ENCODE measurements around the gene SEZ6L.

SEZ6L gene

DNA sequence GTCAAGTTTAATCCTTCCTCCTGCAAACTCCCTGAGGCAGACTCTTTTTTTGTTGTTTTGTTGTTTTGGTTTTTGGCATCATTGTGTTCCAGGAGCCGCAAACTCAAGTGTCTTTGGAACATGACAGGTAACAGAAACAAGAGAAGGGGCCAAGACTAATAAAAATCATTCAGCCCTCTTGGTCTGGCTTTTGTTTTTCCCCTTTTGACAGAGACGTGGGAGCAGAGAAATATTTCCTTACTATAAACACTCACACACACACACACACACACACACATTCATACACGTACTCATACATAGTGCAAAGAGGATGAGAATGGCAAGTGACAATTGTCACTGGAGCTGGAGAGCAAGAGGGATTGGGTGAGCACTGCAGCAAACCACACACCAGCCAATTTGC lies 249.4 kb downstream of the SEZ6L start:
- no peaks in the 10 kb centered on the region for H3K4me1 Mint-ChIP-seq
- H3K36me3 Mint-ChIP-seq = peaks cover 0 to 1% of the 10 kb centered on the region in 2 donors
- peaks cover 0 to under 1% of the 10 kb centered on the region in 2 donors for H3K9me3 Mint-ChIP-seq
- ATAC-seq (replicated peaks) = no peak
- DNase-seq = no peak
- peaks cover 16 to 27% of the 10 kb centered on the region in 2 donors for H3K27me3 Mint-ChIP-seq
- no peak overlapping the region for H3K4me3 Mint-ChIP-seq
- H3K27ac Mint-ChIP-seq = no peak overlapping the region

DNA sequence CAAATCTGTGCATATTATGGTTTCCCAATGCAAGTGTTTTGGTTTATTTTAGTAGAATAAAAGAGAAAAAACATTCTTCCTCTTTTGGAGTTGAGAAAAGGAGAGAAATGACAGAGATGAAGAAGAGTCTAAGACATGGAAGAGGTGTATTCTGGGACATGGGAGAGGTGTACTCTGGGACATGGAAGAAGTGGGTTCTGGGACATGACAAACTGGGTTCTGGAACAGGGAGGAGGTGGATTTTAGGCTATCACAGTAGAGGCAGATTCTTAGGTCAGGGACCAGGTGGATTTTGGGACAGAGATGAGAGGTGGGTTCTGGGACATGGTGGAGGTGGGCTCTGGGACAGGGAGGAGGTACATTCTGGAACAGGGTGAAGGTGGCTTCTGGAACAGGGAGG lies 257.7 kb downstream of the SEZ6L start:
- ATAC-seq (replicated peaks) = no peak

DNA sequence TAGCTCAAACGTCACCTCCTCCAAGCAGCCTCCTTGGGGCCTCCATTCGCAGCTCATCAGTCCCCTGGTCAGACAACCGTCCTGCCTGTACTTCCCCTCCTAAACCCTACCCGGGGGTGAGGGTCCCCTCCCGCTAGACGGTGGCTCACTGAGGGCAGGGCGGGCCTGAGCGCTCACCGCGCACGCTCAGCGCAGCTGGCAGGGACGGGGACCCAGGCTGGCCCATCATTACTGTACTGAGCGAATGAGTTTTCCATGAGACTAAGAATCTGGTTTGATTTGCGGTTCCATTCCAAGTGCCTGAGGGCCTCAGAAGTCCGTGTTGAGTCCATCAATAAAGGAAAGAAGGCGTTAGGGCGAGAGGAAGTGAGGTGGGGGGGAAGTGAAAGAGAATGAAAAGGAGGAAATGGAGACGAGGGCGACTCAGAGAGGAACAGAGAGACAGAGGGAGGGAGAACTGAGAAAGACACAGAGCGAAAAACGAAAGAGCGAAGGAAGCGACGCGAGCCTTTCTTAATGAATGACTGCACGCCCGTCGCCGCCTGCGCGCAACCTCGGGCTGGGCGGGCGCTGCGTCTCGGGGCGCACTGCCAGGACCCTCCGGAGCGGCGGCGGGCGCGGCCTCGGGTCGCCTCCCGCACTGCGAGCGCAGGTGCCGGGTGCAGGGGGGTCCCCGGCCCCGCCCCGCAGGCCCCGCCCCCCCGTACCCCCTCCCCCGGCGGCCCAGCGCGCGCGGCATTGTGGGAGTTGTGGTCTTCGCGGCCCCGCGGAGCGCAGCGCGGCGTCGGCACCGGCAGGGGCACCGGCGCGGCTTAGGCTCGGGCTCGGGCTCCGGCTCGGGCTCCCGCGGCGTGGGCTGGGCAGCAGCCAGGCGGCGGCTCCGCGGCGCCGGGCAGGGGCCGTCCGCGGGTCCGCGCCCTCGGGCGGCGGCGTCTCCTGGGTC lies 259.5 kb downstream of the SEZ6L start, which contains the start of gene ASPHD2:
ASPHD2 (plus strand) TSS at position 746 of the 943 bp plus-strand sequence. CDS start 4,356 bp downstream, outside the sequence.
- H3K27ac Mint-ChIP-seq = peak within 1 kb of the TSS; percentile 96
- DNase-seq = peak; percentile 82

More for the DNA sequence above, 257.7 kb downstream of the SEZ6L start:
- Mint-ChIP-seq H3K27me3 (no peaks in the 10 kb centered on the region), H3K27ac (peak overlapping the region; percentile 91), H3K4me1 (peaks cover 34 to 43% of the 10 kb centered on the region in 2 donors), H3K36me3 (peaks cover 4 to 5% of the 10 kb centered on the region in 2 donors), H3K9me3 (peaks cover 4 to 5% of the 10 kb centered on the region in 2 donors), H3K4me3 (peak overlapping the region; percentile 35 to 69)
- DNase-seq = no peak

DNA sequence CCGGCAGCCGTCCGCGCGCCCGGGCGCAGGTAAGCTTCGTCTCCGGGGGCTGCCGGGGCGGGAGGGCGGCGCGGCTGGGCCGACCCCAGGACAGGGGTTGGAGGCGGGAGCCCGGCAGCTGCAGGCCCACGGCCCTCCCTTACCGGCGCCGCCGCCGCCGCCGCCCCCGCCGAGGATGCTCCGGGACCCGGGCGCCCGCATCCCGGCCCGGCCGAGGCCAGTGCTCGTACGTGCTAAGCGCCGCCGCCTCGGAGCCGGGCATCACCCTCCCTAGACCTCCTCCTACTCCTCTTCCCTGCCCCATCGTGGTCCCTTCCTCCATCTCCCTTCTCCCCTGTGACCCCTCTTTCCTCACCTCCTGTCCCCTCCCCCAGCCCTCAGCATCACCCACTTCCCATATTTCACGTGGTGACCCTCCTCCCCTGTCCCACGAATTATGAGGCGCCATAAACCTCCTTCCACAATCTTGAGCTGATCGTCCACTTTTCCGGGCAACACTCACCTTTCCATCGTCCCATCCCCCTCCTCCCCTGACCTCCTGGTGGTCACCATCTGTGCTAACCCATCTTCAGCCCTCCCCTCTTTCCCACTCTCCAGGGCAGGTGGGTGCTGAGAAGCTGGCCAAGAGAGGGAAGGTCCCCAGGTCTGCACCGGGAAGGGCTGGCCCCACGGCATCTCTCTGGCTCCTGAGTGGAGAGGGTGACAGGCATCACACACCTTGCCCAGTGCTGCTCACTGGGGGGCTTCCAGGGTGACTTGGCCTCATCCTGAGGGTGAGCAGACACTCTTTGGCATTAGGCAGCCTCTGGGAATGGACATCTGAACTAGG lies 260.4 kb downstream of the SEZ6L start:
- Mint-ChIP-seq H3K9me3 (peaks cover 3 to 5% of the 10 kb centered on the region in 2 donors), H3K27me3 (no peaks in the 10 kb centered on the region), H3K4me1 (peaks cover 46 to 63% of the 10 kb centered on the region in 2 donors), H3K27ac (peak overlapping the region; percentile 92), H3K36me3 (peaks cover 12 to 15% of the 10 kb centered on the region in 2 donors), H3K4me3 (peak overlapping the region; percentile 87 to 91)
- peak; percentile 4 for ATAC-seq (replicated peaks)
- DNase-seq = no peak

More for the DNA sequence above, 259.5 kb downstream of the SEZ6L start, which contains the start of gene ASPHD2:
- Mint-ChIP-seq H3K4me1 (peaks cover 45 to 62% of the 10 kb centered on the region in 2 donors), H3K9me3 (peaks cover 3 to 5% of the 10 kb centered on the region in 2 donors), H3K4me3 (peak within 1 kb of the TSS; percentile 87 to 91), H3K36me3 (peaks cover 9 to 11% of the 10 kb centered on the region in 2 donors), H3K27me3 (no peaks in the 10 kb centered on the region)
- peak; percentile 87 to 88 for ATAC-seq (replicated peaks)

DNA sequence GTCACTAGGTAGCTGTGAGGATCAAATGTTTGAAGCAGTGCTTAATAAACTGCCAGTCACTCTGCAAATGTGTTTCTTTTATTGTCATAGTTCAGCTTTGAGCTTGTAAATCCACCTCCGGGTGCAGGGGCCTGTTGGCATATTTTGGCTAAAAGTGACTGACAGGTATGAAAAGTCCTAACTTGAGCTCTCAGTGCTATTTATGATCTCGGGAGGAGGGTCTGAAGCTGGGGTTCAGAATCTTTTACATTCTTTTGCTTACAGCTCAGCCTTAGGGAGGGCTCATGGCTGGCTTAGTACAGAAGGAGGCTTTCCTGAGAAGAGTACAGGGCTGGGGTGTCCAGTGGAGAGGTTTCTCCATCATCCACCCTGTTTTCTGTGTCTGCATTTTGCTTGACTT lies 261.3 kb downstream of the SEZ6L start:
- peak overlapping the region; percentile 92 for H3K27ac Mint-ChIP-seq
- peaks cover 20 to 24% of the 10 kb centered on the region in 2 donors for H3K36me3 Mint-ChIP-seq
- ATAC-seq (replicated peaks) (no peak), DNase-seq (no peak)
- peak overlapping the region; percentile 87 to 91 for H3K4me3 Mint-ChIP-seq
- peaks cover 3 to 5% of the 10 kb centered on the region in 2 donors for H3K9me3 Mint-ChIP-seq
- H3K4me1 Mint-ChIP-seq = peaks cover 51 to 69% of the 10 kb centered on the region in 2 donors
- no peaks in the 10 kb centered on the region for H3K27me3 Mint-ChIP-seq

DNA sequence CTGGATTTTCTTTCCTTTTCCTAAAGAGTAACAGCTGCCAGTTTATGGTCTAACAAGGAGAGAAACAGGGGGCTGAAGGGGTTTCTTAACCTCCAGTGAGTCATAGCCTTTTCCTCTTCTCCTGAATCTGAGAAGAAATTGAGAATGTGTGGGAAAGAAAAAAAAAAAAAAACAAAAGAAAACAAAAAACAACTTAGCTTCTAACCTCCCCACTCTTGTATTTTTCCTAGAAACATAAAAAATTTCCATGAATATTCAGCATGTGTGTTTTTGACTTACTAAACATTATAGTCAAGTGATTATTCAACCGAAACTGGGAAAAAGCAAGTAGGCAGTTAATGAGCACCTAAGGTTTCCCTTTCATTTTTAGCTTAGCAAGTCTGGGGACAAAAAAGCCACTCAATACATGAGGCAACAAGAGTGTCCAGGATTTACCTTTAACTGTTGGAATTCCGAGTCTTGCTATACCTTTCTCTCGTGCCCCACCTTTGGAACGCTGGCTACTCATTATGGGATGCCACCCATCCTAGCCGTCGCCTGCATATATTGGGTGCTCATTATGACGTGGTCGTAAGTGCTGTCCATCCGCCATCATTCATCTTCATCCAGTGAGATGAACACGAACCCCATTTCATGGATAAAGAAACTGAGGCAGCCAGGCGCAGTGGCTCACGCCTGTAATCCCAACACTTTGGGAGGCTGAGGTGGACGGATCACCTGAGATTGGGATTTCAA lies 262.2 kb downstream of the SEZ6L start:
- no peaks in the 10 kb centered on the region for H3K27me3 Mint-ChIP-seq
- ATAC-seq (replicated peaks) (no peak), DNase-seq (no peak)
- H3K4me1 Mint-ChIP-seq = peaks cover 55 to 77% of the 10 kb centered on the region in 2 donors
- peaks cover 3 to 5% of the 10 kb centered on the region in 2 donors for H3K9me3 Mint-ChIP-seq
- peak overlapping the region; percentile 31 for H3K27ac Mint-ChIP-seq
- H3K36me3 Mint-ChIP-seq = peaks cover 27 to 32% of the 10 kb centered on the region in 2 donors
- H3K4me3 Mint-ChIP-seq = peak overlapping the region; percentile 87 to 91

DNA sequence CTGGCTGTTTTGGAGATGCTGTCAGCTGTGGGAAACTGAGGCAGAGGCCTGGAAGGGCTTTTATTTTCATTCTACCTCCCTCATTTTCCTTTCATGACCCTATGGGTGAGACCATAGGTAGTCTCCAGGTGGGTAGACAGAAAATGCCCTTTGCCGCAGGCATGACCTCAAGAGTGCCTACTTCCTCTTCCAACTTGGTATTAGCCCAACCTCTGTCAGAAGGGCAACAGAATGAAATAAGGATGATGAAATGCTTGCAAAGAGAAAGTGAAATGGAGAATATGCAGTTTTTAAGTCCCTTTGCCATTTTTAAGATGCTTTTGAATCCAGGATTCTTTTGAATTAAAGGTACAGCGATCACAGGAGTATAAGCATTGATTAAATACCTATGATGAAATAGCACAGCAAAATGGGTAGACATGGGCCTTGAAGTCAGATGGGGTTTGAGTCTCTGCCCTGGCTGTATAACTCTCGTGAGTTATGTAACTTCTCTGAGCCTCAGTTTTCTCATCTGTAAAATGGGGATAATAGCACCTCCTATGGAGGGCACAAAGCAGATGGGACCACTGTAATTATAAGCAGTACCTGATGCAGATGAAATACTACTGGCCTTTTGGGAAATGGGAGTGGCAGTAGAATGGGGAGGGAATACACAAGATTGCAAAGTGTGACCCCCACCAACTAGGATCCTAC lies 263.5 kb downstream of the SEZ6L start:
- Mint-ChIP-seq H3K27me3 (no peaks in the 10 kb centered on the region), H3K4me3 (peak overlapping the region in 1 of 2 donors; percentile 32), H3K9me3 (no peaks in the 10 kb centered on the region)

More for the DNA sequence above, 263.5 kb downstream of the SEZ6L start:
- ATAC-seq (replicated peaks) (peak; percentile 60 to 64), DNase-seq (peak; percentile 52)
- H3K4me1 Mint-ChIP-seq = peaks cover 50 to 81% of the 10 kb centered on the region in 2 donors
- H3K27ac Mint-ChIP-seq = peak overlapping the region; percentile 32
- H3K36me3 Mint-ChIP-seq = peaks cover 25 to 37% of the 10 kb centered on the region in 2 donors

All from stimulated activated naive B cell treated with anti-CD40 and anti-IgM and Interleukin-4, amounts not matched to agents 10 μg/mL and 1 μg/mL and 100 μg/mL, for 72 hours (primary cell).